ENCODE data around the gene ZSWIM5.

GRCh38 chr1:45015683-45016082, 190.7 kb downstream of the ZSWIM5 start:
- TF ChIP-seq EZH2 (IDR thresholded peaks at IDR 0.05) (no peak), POLR2AphosphoS5 (IDR thresholded peaks at IDR 0.05; ENCODE audit: borderline replicate concordance, low read depth, low read length) (no peak)
